Neuron (in vitro differentiated cells): ENCODE measurements around the gene MPV17.

Source experiments
- H2AFZ ChIP-seq: one replicate; pipeline ENCODE4 v1.6.1; 2013; ENCODE audit warnings: low read depth, mild to moderate bottlenecking, inconsistent platforms, low read length, moderate library complexity
- H3K27me3 ChIP-seq: one replicate; pipeline ENCODE4 v1.6.1; 2013; ENCODE audit warnings: low read length; ENCODE audit not compliant: insufficient read depth
- H3K36me3 ChIP-seq: one replicate; pipeline ENCODE4 v1.6.1; 2013; ENCODE audit warnings: low read length; ENCODE audit not compliant: insufficient read depth
- H3K4me1 ChIP-seq: one replicate; pipeline ENCODE4 v1.6.1; 2013; ENCODE audit warnings: low read length; ENCODE audit not compliant: insufficient read depth
- H3K4me3 ChIP-seq: 2 replicates; pipeline ENCODE4 v1.5.1; 2013; ENCODE audit warnings: mild to moderate bottlenecking, low read length, moderate library complexity
- H3K9me3 ChIP-seq: one replicate; pipeline ENCODE4 v1.6.1; 2013; ENCODE audit warnings: low read length

MPV17 gene

GRCh38 chr2:27314709-27315108, 8.2 kb downstream of the MPV17 start:
- H3K4me1 ChIP-seq = no peaks in the 10 kb centered on the region
- no peak overlapping the region for H2AFZ ChIP-seq
- H3K4me3 ChIP-seq = no peak overlapping the region
- peaks cover 25% of the 10 kb centered on the region for H3K36me3 ChIP-seq
- H3K9me3 ChIP-seq = no peaks in the 10 kb centered on the region
- no peaks in the 10 kb centered on the region for H3K27me3 ChIP-seq

- no peaks in the 10 kb centered on the region for H3K27me3 ChIP-seq
- H3K36me3 ChIP-seq = peaks cover 29% of the 10 kb centered on the region
- no peaks in the 10 kb centered on the region for H3K4me1 ChIP-seq
- no peak overlapping the region for H3K4me3 ChIP-seq
- no peak overlapping the region for H2AFZ ChIP-seq
- no peaks in the 10 kb centered on the region for H3K9me3 ChIP-seq
Observed at GRCh38 chr2:27313882-27314645, 8.8 kb downstream of the MPV17 start.

GRCh38 chr2:27312152-27312551, 10.7 kb downstream of the MPV17 start:
- H2AFZ ChIP-seq = no peak overlapping the region
- H3K36me3 ChIP-seq = peaks cover 33% of the 10 kb centered on the region
- no peaks in the 10 kb centered on the region for H3K9me3 ChIP-seq
- no peaks in the 10 kb centered on the region for H3K27me3 ChIP-seq
- H3K4me3 ChIP-seq = no peak overlapping the region
- no peaks in the 10 kb centered on the region for H3K4me1 ChIP-seq

GRCh38 chr2:27309651-27310050, 13.2 kb downstream of the MPV17 start:
- no peaks in the 10 kb centered on the region for H3K4me1 ChIP-seq
- H3K9me3 ChIP-seq = no peaks in the 10 kb centered on the region
- peaks cover 2% of the 10 kb centered on the region for H3K27me3 ChIP-seq
- H3K4me3 ChIP-seq = no peak overlapping the region
- H2AFZ ChIP-seq = no peak overlapping the region
- H3K36me3 ChIP-seq = peaks cover 25% of the 10 kb centered on the region

GRCh38 chr2:27308359-27308881, 14.5 kb downstream of the MPV17 start, which contains the start of gene UCN:
TSS of gene UCN (minus strand) at chr2:27308445. CDS start at chr2:27307895, 550 bp downstream.
- Histone ChIP-seq H3K4me3 (no peak within 1 kb of the TSS), H3K9me3 (no peaks in the 10 kb centered on the region), H3K4me1 (no peaks in the 10 kb centered on the region), H3K36me3 (peaks cover 25% of the 10 kb centered on the region), H3K27me3 (peaks cover 2% of the 10 kb centered on the region), H2AFZ (no peak within 1 kb of the TSS)

- Histone ChIP-seq H3K9me3 (no peaks in the 10 kb centered on the region), H2AFZ (no peak overlapping the region), H3K27me3 (peaks cover 2% of the 10 kb centered on the region), H3K4me1 (no peaks in the 10 kb centered on the region), H3K4me3 (no peak overlapping the region), H3K36me3 (peaks cover 25% of the 10 kb centered on the region)
Observed at GRCh38 chr2:27307545-27308358, 15.1 kb downstream of the MPV17 start.

- Histone ChIP-seq H3K4me1 (no peaks in the 10 kb centered on the region), H2AFZ (no peak overlapping the region), H3K9me3 (no peaks in the 10 kb centered on the region), H3K36me3 (peaks cover 22% of the 10 kb centered on the region), H3K27me3 (peaks cover 2% of the 10 kb centered on the region), H3K4me3 (no peak overlapping the region)
Observed at GRCh38 chr2:27307287-27307544, 15.7 kb downstream of the MPV17 start.

- peaks cover 17% of the 10 kb centered on the region for H3K36me3 ChIP-seq
- H2AFZ ChIP-seq = no peak overlapping the region
- no peak overlapping the region for H3K4me3 ChIP-seq
- no peaks in the 10 kb centered on the region for H3K4me1 ChIP-seq
- H3K9me3 ChIP-seq = no peaks in the 10 kb centered on the region
- peaks cover 2% of the 10 kb centered on the region for H3K27me3 ChIP-seq
Observed at GRCh38 chr2:27306573-27307286, 16.2 kb downstream of the MPV17 start.

GRCh38 chr2:27306136-27306535, 16.8 kb downstream of the MPV17 start:
- Histone ChIP-seq H3K27me3 (peaks cover 2% of the 10 kb centered on the region), H2AFZ (no peak overlapping the region), H3K4me3 (no peak overlapping the region), H3K9me3 (no peaks in the 10 kb centered on the region), H3K36me3 (peaks cover 11% of the 10 kb centered on the region), H3K4me1 (no peaks in the 10 kb centered on the region)

GRCh38 chr2:27305516-27305915, 17.4 kb downstream of the MPV17 start:
- Histone ChIP-seq H3K27me3 (peaks cover 2% of the 10 kb centered on the region), H3K36me3 (peaks cover 11% of the 10 kb centered on the region), H3K4me1 (no peaks in the 10 kb centered on the region), H2AFZ (no peak overlapping the region), H3K4me3 (no peak overlapping the region), H3K9me3 (no peaks in the 10 kb centered on the region)

- H3K4me1 ChIP-seq = no peaks in the 10 kb centered on the region
- no peaks in the 10 kb centered on the region for H3K9me3 ChIP-seq
- peaks cover 8% of the 10 kb centered on the region for H3K36me3 ChIP-seq
- H3K27me3 ChIP-seq = peaks cover 2% of the 10 kb centered on the region
- H3K4me3 ChIP-seq = no peak overlapping the region
- H2AFZ ChIP-seq = no peak overlapping the region
Observed at GRCh38 chr2:27304488-27305240, 18.2 kb downstream of the MPV17 start.

GRCh38 chr2:27303093-27304025, 19.5 kb downstream of the MPV17 start:
- no peaks in the 10 kb centered on the region for H3K9me3 ChIP-seq
- no peak overlapping the region for H3K4me3 ChIP-seq
- H3K4me1 ChIP-seq = no peaks in the 10 kb centered on the region
- no peak overlapping the region for H2AFZ ChIP-seq
- H3K27me3 ChIP-seq = peaks cover 3% of the 10 kb centered on the region
- peaks cover 4% of the 10 kb centered on the region for H3K36me3 ChIP-seq
